ENCODE data around the gene AMN1.
A peak's percentile ranks its signal among the peaks of the same experiment; 100 is the strongest.
"Not testable (repeated sequence)": the region's sequence is repeated elsewhere in the genome, so short reads cannot be mapped to it uniquely, and the experiment has no call there.

AMN1 gene

DNA sequence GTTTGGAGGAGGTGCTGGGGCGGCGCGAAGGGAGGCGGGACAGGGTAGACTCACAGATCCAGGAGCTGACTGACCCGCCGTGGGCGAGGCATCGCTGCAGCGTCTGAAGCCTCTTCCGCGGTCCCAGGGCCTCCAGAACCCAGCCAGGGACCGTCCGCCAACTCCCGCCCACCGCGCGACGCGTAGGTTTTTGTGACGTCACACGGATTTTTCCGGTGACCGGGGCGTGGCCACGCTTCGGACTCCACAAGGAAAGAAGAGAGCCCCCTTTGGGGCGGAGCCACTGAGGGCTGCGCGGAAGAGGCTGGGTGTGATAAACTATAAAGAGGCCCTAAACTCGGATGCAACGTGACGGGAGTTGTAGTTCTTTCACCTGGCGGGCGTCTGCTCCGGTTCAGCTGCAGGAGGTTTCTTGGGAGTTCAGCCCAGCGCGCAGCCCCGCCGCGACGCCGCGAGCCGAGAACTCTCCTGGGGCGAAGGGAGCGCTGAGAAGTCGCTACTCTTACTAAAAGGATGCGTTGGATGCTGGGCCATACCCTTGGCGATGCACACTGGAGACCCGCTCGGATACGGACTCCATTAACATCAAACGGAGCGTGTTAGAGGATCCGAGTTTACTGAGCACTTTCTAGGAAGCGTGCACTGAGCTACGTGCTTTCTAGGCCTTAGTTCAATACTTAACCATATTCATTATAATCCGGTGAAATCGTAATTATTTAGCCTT, at the start of gene AMN1:
AMN1 (minus strand) TSS at position 105 of the 724 bp plus-strand sequence; CDS start at position 92, 13 bp downstream.
- DNase-seq (ENCODE audit: low read depth): peak; percentile 100

- DNase-seq (ENCODE audit: low read depth): peak; percentile 31
These were observed 45.0 kb upstream of the AMN1 start for GRCh38 chr12:31773867-31774266.

DNA sequence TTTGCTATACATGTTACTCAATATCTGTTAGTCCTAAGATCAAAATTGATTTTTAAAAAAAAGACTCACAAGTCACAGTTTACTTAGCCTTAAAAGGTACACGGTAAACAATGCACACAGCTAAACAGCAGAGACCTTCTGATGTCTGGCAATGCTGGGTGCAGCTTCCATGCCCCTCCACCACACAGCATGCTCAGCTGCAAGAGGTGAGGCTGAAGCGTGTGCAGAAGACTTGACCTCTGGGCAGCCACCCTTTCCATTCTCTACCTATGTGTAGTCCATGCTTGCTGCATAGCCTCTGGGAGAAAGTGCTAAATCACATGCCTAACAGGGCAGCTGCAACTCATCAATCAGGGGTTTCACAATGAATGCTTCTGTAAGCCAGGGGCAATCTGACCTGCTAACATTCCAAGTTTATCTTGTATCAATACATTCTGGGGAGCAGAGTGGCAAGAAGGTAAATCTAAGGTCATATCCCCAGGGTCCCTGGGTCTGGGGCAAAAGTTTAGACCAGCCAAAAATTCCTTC, 44.5 kb upstream of the AMN1 start:
- DNase-seq (ENCODE audit: low read depth): peak; percentile 37

DNA sequence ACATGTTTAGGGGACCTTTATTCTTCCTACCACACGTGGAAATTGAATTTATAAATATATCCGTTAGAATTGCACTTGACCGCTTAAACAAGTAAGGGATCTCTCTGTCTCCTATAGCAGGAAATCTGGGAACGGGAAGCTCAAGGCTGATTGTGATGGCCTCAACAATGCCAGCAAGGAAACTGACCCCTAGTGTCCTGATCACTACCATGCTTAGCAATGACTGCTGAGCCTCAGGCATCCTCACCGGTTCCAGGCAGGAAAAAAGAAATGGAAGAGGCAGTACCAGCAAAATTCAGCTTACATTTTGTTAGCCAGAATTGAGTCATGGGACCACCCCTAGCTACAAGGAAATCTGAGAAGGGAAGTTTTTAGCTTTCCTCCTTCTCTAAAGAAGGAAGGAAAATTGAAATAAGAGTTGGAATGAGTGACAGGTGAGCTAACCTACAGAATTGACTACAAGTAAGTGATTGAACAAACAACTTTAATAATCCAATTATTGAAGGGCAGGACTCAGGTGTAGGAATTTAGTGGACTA, 43.9 kb upstream of the AMN1 start:
- no peak for DNase-seq (ENCODE audit: low read depth)

GRCh38 chr12:31772186-31772585, 43.4 kb upstream of the AMN1 start:
- DNase-seq (ENCODE audit: low read depth): no peak

DNA sequence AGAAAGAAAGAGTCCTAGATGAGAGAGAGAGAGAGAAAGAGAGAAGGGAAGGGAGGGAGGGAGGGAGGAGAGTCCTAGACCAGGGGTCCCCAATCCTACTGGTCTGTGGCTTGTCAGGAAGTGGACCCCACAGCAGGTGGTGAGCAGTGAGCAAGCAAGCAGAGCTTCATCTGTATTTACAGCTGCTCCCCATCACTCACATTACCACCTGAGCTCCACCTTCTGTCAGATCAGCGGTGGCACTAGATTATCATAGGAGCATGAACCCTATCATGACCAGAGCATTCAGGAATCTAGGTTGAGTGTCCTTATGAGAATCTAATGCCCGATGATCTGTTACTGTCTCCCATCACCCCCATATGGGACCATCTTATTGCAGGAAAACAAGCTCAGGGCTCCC, 39.2 kb upstream of the AMN1 start:
- DNase-seq (ENCODE audit: low read depth): no peak

DNA sequence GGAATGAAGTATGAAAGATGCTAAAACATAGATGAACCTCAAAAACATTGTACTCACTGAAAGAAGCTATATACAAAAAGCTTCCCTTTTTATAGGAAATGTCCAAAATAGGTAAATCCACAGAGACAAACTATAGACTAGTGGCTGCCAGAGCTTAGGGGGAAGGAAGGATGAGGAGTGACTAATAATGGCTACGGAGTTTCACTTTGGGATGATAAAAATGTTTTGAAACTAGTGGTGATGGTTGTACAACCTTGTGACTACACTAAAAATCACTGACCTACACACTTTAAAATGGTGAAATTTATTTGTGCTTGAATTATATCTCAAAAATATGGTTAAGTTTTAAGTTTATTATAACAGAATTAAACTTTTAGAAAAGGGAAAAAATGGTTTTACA, 37.1 kb upstream of the AMN1 start:
- peak; percentile 36 for DNase-seq (ENCODE audit: low read depth)

- DNase-seq (ENCODE audit: low read depth): no peak
These were observed 31.0 kb upstream of the AMN1 start for GRCh38 chr12:31759632-31760459.

GRCh38 chr12:31758297-31758696, 29.5 kb upstream of the AMN1 start:
- not testable (repeated sequence) for DNase-seq (ENCODE audit: low read depth)

DNA sequence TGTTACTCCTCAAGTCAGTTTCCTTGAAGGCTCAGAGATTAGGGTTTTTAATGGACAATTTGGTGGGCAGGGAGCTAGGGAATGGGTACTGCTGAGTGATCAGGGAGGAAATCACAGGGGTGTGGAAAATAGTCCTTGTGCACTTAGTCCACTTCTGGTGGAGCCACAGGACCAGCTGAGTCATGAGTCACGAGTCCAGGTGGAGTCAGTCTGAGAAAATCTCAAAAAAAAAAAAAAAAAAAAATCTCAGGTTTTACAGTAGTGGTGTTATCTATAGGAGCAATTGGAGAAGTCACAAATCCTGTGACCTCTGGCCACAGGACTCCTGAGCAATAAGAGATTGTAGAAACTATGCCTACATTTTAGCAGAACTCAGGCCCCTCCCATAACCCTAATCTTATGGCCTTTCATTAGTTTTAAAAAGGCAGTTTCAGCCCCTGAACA, 28.2 kb upstream of the AMN1 start:
- DNase-seq (ENCODE audit: low read depth): peak; percentile 73

DNA sequence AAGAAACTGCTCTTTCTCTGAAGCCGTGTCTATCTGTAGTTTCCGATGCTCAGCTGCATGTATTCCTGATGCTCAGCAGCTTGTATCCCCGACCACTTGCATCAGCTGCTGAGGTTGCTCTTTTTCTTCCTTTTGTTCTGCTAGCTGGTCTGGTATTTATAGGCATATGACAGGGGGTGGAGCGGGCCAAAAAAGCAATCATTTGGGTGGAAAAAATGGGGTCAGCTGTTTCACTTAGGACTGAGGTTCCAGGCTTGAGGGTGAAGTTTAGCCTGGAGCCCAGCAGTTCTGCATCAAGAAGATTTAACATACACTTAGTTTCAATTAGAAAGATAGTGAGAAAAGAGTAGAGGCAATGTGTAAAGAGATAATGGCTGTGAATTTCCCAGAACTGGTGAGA, 23.6 kb upstream of the AMN1 start:
- DNase-seq (ENCODE audit: low read depth): no peak

GRCh38 chr12:31751085-31751484, 22.3 kb upstream of the AMN1 start:
- DNase-seq (ENCODE audit: low read depth): peak; percentile 11

DNA sequence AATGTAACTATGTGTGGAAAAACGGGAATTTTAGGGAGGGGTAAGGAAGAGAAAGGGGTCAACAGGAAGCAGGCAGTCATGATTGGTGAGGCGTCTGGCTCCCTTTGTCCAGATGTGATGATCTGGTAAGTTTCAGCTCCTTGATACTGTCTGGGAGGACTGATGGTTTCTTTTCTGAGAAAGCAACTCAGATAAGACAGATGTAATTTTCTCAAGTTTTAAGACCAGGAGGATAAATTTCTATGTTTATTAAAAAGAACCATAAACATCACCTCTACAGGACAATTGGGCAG, 21.9 kb upstream of the AMN1 start:
- DNase-seq (ENCODE audit: low read depth): no peak

- DNase-seq (ENCODE audit: low read depth): peak; percentile 99
These were observed 20.3 kb upstream of the AMN1 start for GRCh38 chr12:31749024-31749704.

- no peak for DNase-seq (ENCODE audit: low read depth)
These were observed 16.4 kb upstream of the AMN1 start for GRCh38 chr12:31745242-31745641.

DNA sequence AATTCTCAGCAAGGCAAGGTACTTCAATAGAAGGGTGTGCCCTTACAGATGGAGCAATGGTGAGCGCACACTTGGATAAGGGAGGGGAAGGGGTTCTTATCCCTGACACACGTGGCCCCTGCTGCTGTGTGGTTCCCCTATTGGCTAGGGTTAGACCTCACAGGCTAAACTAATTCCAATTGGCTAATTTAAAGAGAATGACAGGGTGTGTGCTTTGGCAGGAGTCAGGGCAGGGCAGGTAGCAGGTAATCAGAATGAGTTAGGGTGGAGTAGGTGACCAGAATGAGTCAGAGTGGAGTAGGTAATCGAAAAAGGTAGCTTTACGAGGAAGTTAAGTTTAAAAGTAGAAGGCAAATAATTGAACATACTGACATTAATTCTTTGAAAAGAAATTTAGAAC, 15.5 kb upstream of the AMN1 start:
- not testable (repeated sequence) for DNase-seq (ENCODE audit: low read depth)

DNA sequence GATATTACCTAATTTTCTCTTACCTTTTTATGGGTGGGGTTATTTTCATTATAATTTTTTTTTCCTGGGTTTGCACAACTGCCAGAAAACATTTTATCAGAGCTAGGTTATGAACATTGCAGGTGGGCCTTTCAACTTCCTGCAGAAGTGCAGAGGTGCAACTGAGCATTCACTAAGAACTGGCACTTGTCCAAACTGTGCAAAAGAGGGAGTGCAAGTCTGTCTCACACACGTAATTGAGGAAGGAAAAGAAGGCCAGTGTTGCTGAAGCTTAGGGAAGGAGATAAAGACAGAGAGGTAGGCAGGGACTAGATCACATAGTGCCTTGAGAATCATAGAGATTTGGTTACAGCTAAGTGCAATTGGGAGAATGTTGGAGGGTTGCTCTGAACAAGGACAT, 14.1 kb upstream of the AMN1 start:
- DNase-seq (ENCODE audit: low read depth): no peak

DNA sequence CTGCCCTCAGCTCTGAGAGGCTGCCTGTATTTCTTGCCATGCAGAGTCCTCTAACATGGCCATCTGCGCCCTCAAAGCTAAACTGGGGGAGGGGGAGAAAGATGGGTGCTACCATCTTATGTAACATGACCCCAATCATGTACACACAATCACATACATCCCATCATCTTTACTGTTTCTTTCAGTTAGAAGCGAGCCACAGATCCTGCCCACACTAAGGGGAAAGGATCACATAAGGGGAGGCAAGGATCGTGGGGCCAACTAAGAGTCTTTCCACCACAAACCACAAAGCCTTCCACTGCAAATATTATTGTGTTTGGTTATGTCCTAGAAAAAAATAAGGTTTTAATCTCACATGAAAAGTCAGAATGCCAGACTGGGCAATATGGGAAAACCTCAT, 11.8 kb upstream of the AMN1 start:
- DNase-seq (ENCODE audit: low read depth): peak; percentile 23

GRCh38 chr12:31737763-31738162, 8.9 kb upstream of the AMN1 start:
- no peak for DNase-seq (ENCODE audit: low read depth)

GRCh38 chr12:31737345-31737744, 8.5 kb upstream of the AMN1 start:
- no peak for DNase-seq (ENCODE audit: low read depth)

- peak; percentile 91 for DNase-seq (ENCODE audit: low read depth)
These were observed 7.7 kb upstream of the AMN1 start for GRCh38 chr12:31736472-31736871.
